Measurements from ENCODE around the gene KCNQ2.

The KCNQ2 gene

GRCh38 chr20:63509088-63509564 lies 36.7 kb upstream of the KCNQ2 start:
- H3K79me1 ChIP-seq (ENCODE audit: low read depth, low read length): no peaks in the 10 kb centered on the region
- DNase-seq (ENCODE audit: low spot score): no peak
- WGBS, 2 donors (ENCODE audit: extremely low coverage in 2 of 2, insufficient read length in 2 of 2, insufficient replicate concordance in 1 of 2): no CpG with 5 or more reads among the region's 9 CpGs

GRCh38 chr20:63508072-63508768 lies 35.8 kb upstream of the KCNQ2 start:
- Histone ChIP-seq H3K18ac (ENCODE audit: low read length) (no peak overlapping the region), H4K91ac (ENCODE audit: low read depth, low read length, poor library complexity) (no peak overlapping the region), H3K36me3 (replicated peaks in 1 of 2; ENCODE audit: control insufficient read depth in 2 of 2, insufficient read depth in 2 of 2, low read length in 2 of 2) (no peaks in the 10 kb centered on the region), H2BK5ac (ENCODE audit: low read length) (no peak overlapping the region), H3K4me1 (ENCODE audit: control insufficient read depth in 2 of 2, insufficient read depth in 1 of 2, low read depth in 1 of 2, low read length in 2 of 2) (peaks cover 0 to 2% of the 10 kb centered on the region in 2 donors), H2AK5ac (ENCODE audit: low read depth, low read length) (no peak overlapping the region), H3K14ac (ENCODE audit: low read length) (no peak overlapping the region), H4K8ac (ENCODE audit: low read depth, low read length) (no peak overlapping the region), H3K27me3 (ENCODE audit: control insufficient read depth in 3 of 3, insufficient read depth in 3 of 3, low read depth in 1 of 3, low read length in 3 of 3) (peaks cover 0 to 5% (median 0%) of the 10 kb centered on the region in 3 experiments), H3K9me3 (replicated peaks in 1 of 2; ENCODE audit: control insufficient read depth in 2 of 2, insufficient read depth in 1 of 2, low read depth in 1 of 2, low read length in 2 of 2) (peaks cover 9 to 27% of the 10 kb centered on the region in 2 donors), H3K4me3 (ENCODE audit: low read length in 2 of 2) (peak overlapping the region in 1 of 2 donors; percentile 20), H3K79me1 (ENCODE audit: low read depth, low read length) (no peaks in the 10 kb centered on the region), H2AFZ (ENCODE audit: low read length) (no peak overlapping the region), H3K23ac (ENCODE audit: low read depth, low read length, poor library complexity) (no peak overlapping the region), H3K9ac (ENCODE audit: low read depth, low read length, poor library complexity) (no peak overlapping the region), H3K27ac (replicated peaks; ENCODE audit: low read length) (no peak overlapping the region), H2BK12ac (ENCODE audit: low read length) (no peak overlapping the region), H2BK15ac (ENCODE audit: low read length) (no peak overlapping the region), H3K4ac (ENCODE audit: low read length) (no peak overlapping the region), H3K4me2 (ENCODE audit: insufficient read depth, low read length, poor library complexity, severe bottlenecking) (no peak overlapping the region), H2BK120ac (ENCODE audit: low read depth, low read length) (no peak overlapping the region)
- no CpG with 5 or more reads among the region's 33 CpGs for WGBS, 2 donors (ENCODE audit: extremely low coverage in 2 of 2, insufficient read length in 2 of 2, insufficient replicate concordance in 1 of 2)
- DNase-seq (ENCODE audit: low spot score): no peak

More at GRCh38 chr20:63509088-63509564, 36.7 kb upstream of the KCNQ2 start:
- Histone ChIP-seq H2BK5ac (ENCODE audit: low read length) (no peak overlapping the region), H3K4me2 (ENCODE audit: insufficient read depth, low read length, poor library complexity, severe bottlenecking) (no peak overlapping the region), H3K4ac (ENCODE audit: low read length) (no peak overlapping the region), H4K8ac (ENCODE audit: low read depth, low read length) (no peak overlapping the region), H2BK15ac (ENCODE audit: low read length) (no peak overlapping the region), H3K27me3 (ENCODE audit: control insufficient read depth in 3 of 3, insufficient read depth in 3 of 3, low read depth in 1 of 3, low read length in 3 of 3) (peaks cover 0 to 5% (median 0%) of the 10 kb centered on the region in 3 experiments), H3K36me3 (replicated peaks in 1 of 2; ENCODE audit: control insufficient read depth in 2 of 2, insufficient read depth in 2 of 2, low read length in 2 of 2) (no peaks in the 10 kb centered on the region), H3K4me3 (ENCODE audit: low read length in 2 of 2) (no peak overlapping the region), H2BK12ac (ENCODE audit: low read length) (no peak overlapping the region), H2BK120ac (ENCODE audit: low read depth, low read length) (no peak overlapping the region), H3K18ac (ENCODE audit: low read length) (no peak overlapping the region), H3K14ac (ENCODE audit: low read length) (no peak overlapping the region), H2AFZ (ENCODE audit: low read length) (no peak overlapping the region), H3K4me1 (ENCODE audit: control insufficient read depth in 2 of 2, insufficient read depth in 1 of 2, low read depth in 1 of 2, low read length in 2 of 2) (no peaks in the 10 kb centered on the region), H4K91ac (ENCODE audit: low read depth, low read length, poor library complexity) (no peak overlapping the region), H3K23ac (ENCODE audit: low read depth, low read length, poor library complexity) (no peak overlapping the region), H3K27ac (replicated peaks; ENCODE audit: low read length) (no peak overlapping the region), H3K9me3 (replicated peaks in 1 of 2; ENCODE audit: control insufficient read depth in 2 of 2, insufficient read depth in 1 of 2, low read depth in 1 of 2, low read length in 2 of 2) (peaks cover 9 to 27% of the 10 kb centered on the region in 2 donors), H2AK5ac (ENCODE audit: low read depth, low read length) (no peak overlapping the region), H3K9ac (ENCODE audit: low read depth, low read length, poor library complexity) (no peak overlapping the region)

GRCh38 chr20:63507083-63507743 lies 34.8 kb upstream of the KCNQ2 start:
- H3K4me3 ChIP-seq (ENCODE audit: low read length in 2 of 2): no peak overlapping the region
- H3K27ac ChIP-seq (replicated peaks; ENCODE audit: low read length): no peak overlapping the region
- DNase-seq (ENCODE audit: low spot score): no peak
- peaks cover 9 to 27% of the 10 kb centered on the region in 2 donors for H3K9me3 ChIP-seq (replicated peaks in 1 of 2; ENCODE audit: control insufficient read depth in 2 of 2, insufficient read depth in 1 of 2, low read depth in 1 of 2, low read length in 2 of 2)
- WGBS, 2 donors (ENCODE audit: extremely low coverage in 2 of 2, insufficient read length in 2 of 2, insufficient replicate concordance in 1 of 2): no CpG with 5 or more reads among the region's 30 CpGs
- H2BK120ac ChIP-seq (ENCODE audit: low read depth, low read length): no peak overlapping the region
- H3K4me1 ChIP-seq (ENCODE audit: control insufficient read depth in 2 of 2, insufficient read depth in 1 of 2, low read depth in 1 of 2, low read length in 2 of 2): peaks cover 2 to 11% of the 10 kb centered on the region in 2 donors
- no peaks in the 10 kb centered on the region for H3K79me1 ChIP-seq (ENCODE audit: low read depth, low read length)
- H2BK12ac ChIP-seq (ENCODE audit: low read length): no peak overlapping the region
- no peak overlapping the region for H3K4me2 ChIP-seq (ENCODE audit: insufficient read depth, low read length, poor library complexity, severe bottlenecking)
- H3K18ac ChIP-seq (ENCODE audit: low read length): no peak overlapping the region
- H3K27me3 ChIP-seq (ENCODE audit: control insufficient read depth in 3 of 3, insufficient read depth in 3 of 3, low read depth in 1 of 3, low read length in 3 of 3): peaks cover 0 to 2% (median 0%) of the 10 kb centered on the region in 3 experiments
- H4K91ac ChIP-seq (ENCODE audit: low read depth, low read length, poor library complexity): no peak overlapping the region
- no peak overlapping the region for H2AK5ac ChIP-seq (ENCODE audit: low read depth, low read length)
- no peaks in the 10 kb centered on the region for H3K36me3 ChIP-seq (replicated peaks in 1 of 2; ENCODE audit: control insufficient read depth in 2 of 2, insufficient read depth in 2 of 2, low read length in 2 of 2)
- H3K9ac ChIP-seq (ENCODE audit: low read depth, low read length, poor library complexity): no peak overlapping the region
- no peak overlapping the region for H2BK15ac ChIP-seq (ENCODE audit: low read length)
- no peak overlapping the region for H3K14ac ChIP-seq (ENCODE audit: low read length)
- no peak overlapping the region for H3K23ac ChIP-seq (ENCODE audit: low read depth, low read length, poor library complexity)
- H3K4ac ChIP-seq (ENCODE audit: low read length): no peak overlapping the region
- no peak overlapping the region for H2BK5ac ChIP-seq (ENCODE audit: low read length)
- no peak overlapping the region for H4K8ac ChIP-seq (ENCODE audit: low read depth, low read length)
- no peak overlapping the region for H2AFZ ChIP-seq (ENCODE audit: low read length)

GRCh38 chr20:63505723-63506122 lies 33.3 kb upstream of the KCNQ2 start:
- Histone ChIP-seq H3K27me3 (ENCODE audit: control insufficient read depth in 3 of 3, insufficient read depth in 3 of 3, low read depth in 1 of 3, low read length in 3 of 3) (peaks cover 0 to 7% (median 5%) of the 10 kb centered on the region in 3 experiments), H4K91ac (ENCODE audit: low read depth, low read length, poor library complexity) (no peak overlapping the region)
- WGBS, 2 donors (ENCODE audit: extremely low coverage in 2 of 2, insufficient read length in 2 of 2, insufficient replicate concordance in 1 of 2): no CpG with 5 or more reads among the region's 12 CpGs

More at GRCh38 chr20:63505723-63506122, 33.3 kb upstream of the KCNQ2 start:
- H3K36me3 ChIP-seq (replicated peaks in 1 of 2; ENCODE audit: control insufficient read depth in 2 of 2, insufficient read depth in 2 of 2, low read length in 2 of 2): no peaks in the 10 kb centered on the region
- no peak overlapping the region for H3K14ac ChIP-seq (ENCODE audit: low read length)
- peaks cover 9 to 15% of the 10 kb centered on the region in 2 donors for H3K4me1 ChIP-seq (ENCODE audit: control insufficient read depth in 2 of 2, insufficient read depth in 1 of 2, low read depth in 1 of 2, low read length in 2 of 2)
- no peak overlapping the region for H3K23ac ChIP-seq (ENCODE audit: low read depth, low read length, poor library complexity)
- no peak overlapping the region for H2AFZ ChIP-seq (ENCODE audit: low read length)
- no peak overlapping the region for H2BK15ac ChIP-seq (ENCODE audit: low read length)
- H3K9me3 ChIP-seq (replicated peaks in 1 of 2; ENCODE audit: control insufficient read depth in 2 of 2, insufficient read depth in 1 of 2, low read depth in 1 of 2, low read length in 2 of 2): peaks cover 9 to 27% of the 10 kb centered on the region in 2 donors
- H2BK12ac ChIP-seq (ENCODE audit: low read length): no peak overlapping the region
- H2BK5ac ChIP-seq (ENCODE audit: low read length): no peak overlapping the region
- no peak overlapping the region for H3K9ac ChIP-seq (ENCODE audit: low read depth, low read length, poor library complexity)
- H3K27ac ChIP-seq (replicated peaks; ENCODE audit: low read length): no peak overlapping the region
- no peaks in the 10 kb centered on the region for H3K79me1 ChIP-seq (ENCODE audit: low read depth, low read length)
- no peak overlapping the region for H3K4ac ChIP-seq (ENCODE audit: low read length)
- no peak overlapping the region for H3K18ac ChIP-seq (ENCODE audit: low read length)
- no peak for DNase-seq (ENCODE audit: low spot score)
- H4K8ac ChIP-seq (ENCODE audit: low read depth, low read length): no peak overlapping the region
- H3K4me3 ChIP-seq (ENCODE audit: low read length in 2 of 2): no peak overlapping the region
- no peak overlapping the region for H2AK5ac ChIP-seq (ENCODE audit: low read depth, low read length)
- no peak overlapping the region for H3K4me2 ChIP-seq (ENCODE audit: insufficient read depth, low read length, poor library complexity, severe bottlenecking)
- H2BK120ac ChIP-seq (ENCODE audit: low read depth, low read length): no peak overlapping the region

Data from neuronal stem cell (in vitro differentiated cells).